ENCODE data around the gene KDM2A.

KDM2A gene

GRCh38 chr11:67271205-67271540, 152.1 kb downstream of the KDM2A start:
- no peak for TF ChIP-seq CTCF (IDR thresholded peaks at IDR 0.05; ENCODE audit: low read depth, low read length)
- DNase-seq (ENCODE audit: low read depth, low spot score), result no peak
- no peak overlapping the region for H3K4me3 ChIP-seq (ENCODE audit: low read depth, low read length)
- in situ Hi-C loops (cut with HindIII; ENCODE audit: low sequenced_read_pairs), result no loop called here

GRCh38 chr11:67271541-67272284, 152.7 kb downstream of the KDM2A start:
- in situ Hi-C loops (cut with HindIII; ENCODE audit: low sequenced_read_pairs), result no loop called here
- DNase-seq (ENCODE audit: low read depth, low spot score), result no peak
- no peak overlapping the region for H3K4me3 ChIP-seq (ENCODE audit: low read depth, low read length)
- TF ChIP-seq CTCF (IDR thresholded peaks at IDR 0.05; ENCODE audit: low read depth, low read length), result no peak

- DNase-seq (ENCODE audit: low read depth, low spot score), result no peak
- in situ Hi-C loops (cut with HindIII; ENCODE audit: low sequenced_read_pairs), result no loop called here
These were observed 153.5 kb downstream of the KDM2A start for GRCh38 chr11:67272327-67273259.

GRCh38 chr11:67273260-67273990, 154.4 kb downstream of the KDM2A start:
- TF ChIP-seq CTCF (IDR thresholded peaks at IDR 0.05; ENCODE audit: low read depth, low read length), result no peak
- in situ Hi-C loops (cut with HindIII; ENCODE audit: low sequenced_read_pairs), result no loop called here
- H3K4me3 ChIP-seq (ENCODE audit: low read depth, low read length), result no peak overlapping the region
- no peak for DNase-seq (ENCODE audit: low read depth, low spot score)

More at GRCh38 chr11:67272327-67273259, 153.5 kb downstream of the KDM2A start:
- H3K4me3 ChIP-seq (ENCODE audit: low read depth, low read length), result no peak overlapping the region
- no peak for TF ChIP-seq CTCF (IDR thresholded peaks at IDR 0.05; ENCODE audit: low read depth, low read length)

- no peak for DNase-seq (ENCODE audit: low read depth, low spot score)
- TF ChIP-seq CTCF (IDR thresholded peaks at IDR 0.05; ENCODE audit: low read depth, low read length), result no peak
- in situ Hi-C loops (cut with HindIII; ENCODE audit: low sequenced_read_pairs), result no loop called here
- H3K4me3 ChIP-seq (ENCODE audit: low read depth, low read length), result no peak overlapping the region
These were observed 155.9 kb downstream of the KDM2A start for GRCh38 chr11:67274768-67275605.
